Ascending aorta (tissue), 2 donors: ENCODE data around the gene MTO1. TPM values are rescaled to one million over a fixed set of nuclear protein-coding genes. Genes with fewer than 3 reads are reported as not detected.
"Not testable (repeated sequence)": the region's sequence is repeated elsewhere in the genome, so short reads cannot be mapped to it uniquely, and the experiment has no call there.

Experiments
- DNase-seq, 2 donors: peaks; one replicate each; pipeline ENCODE4 v3.0.0-alpha.2; 2019; ENCODE audit warnings: low spot score in 2 of 2
- H3K27ac ChIP-seq, 2 donors: fragments of 200-600 bp; sonication (generic); one replicate each; pipeline ENCODE4 v1.5.1; 2016 to 2017; ENCODE audit warnings: mild to moderate bottlenecking in 1 of 2
- H3K27me3 ChIP-seq: fragments of 200-600 bp; sonication (generic); one replicate; pipeline ENCODE4 v1.5.1; 2017
- H3K36me3 ChIP-seq, 2 donors: fragments of 200-600 bp; sonication (generic); one replicate each; pipeline ENCODE4 v1.5.1; 2016
- H3K4me1 ChIP-seq, 2 donors: fragments of 200-600 bp; sonication (generic); one replicate each; pipeline ENCODE4 v1.5.1; 2016 to 2017; ENCODE audit warnings: mild to moderate bottlenecking in 1 of 2
- H3K4me3 ChIP-seq, 2 donors: fragments of 200-600 bp; sonication (generic); one replicate each; pipeline ENCODE4 v1.5.1; 2016 to 2017; ENCODE audit warnings: mild to moderate bottlenecking in 1 of 2
- H3K9me3 ChIP-seq, 2 donors: fragments of 200-600 bp; sonication (generic); one replicate each; pipeline ENCODE4 v1.5.1; 2016
- intact Hi-C: fragments of 100-400 bp; cut with DNase I; formaldehyde crosslinking; loops from one replicate; pipeline ENCODE4 v1.15.1; 2023
- total RNA-seq: library from RNA; depleted of rRNA; stranded (reverse); fragments of >200 nt; gene quantifications from one replicate; pipeline ENCODE4 v1.1.0, GENCODE V29; 2016
- TF ChIP-seq, protein P1 (sequence below), 3 experiments: fragments of 200-600 bp in 2 of 3; fragments of 450-650 bp in 1 of 3; sonication (generic) in 2 of 3; IDR thresholded peaks; one replicate each; pipeline ENCODE4 v1.5.1; 2016 to 2019; ENCODE audit warnings: antibody characterized with exemption in 3 of 3, mild to moderate bottlenecking in 1 of 3, moderate library complexity in 1 of 3

MTO1 gene
- total RNA-seq, 1 donor from 2014 or later = 12.5 TPM

DNA sequence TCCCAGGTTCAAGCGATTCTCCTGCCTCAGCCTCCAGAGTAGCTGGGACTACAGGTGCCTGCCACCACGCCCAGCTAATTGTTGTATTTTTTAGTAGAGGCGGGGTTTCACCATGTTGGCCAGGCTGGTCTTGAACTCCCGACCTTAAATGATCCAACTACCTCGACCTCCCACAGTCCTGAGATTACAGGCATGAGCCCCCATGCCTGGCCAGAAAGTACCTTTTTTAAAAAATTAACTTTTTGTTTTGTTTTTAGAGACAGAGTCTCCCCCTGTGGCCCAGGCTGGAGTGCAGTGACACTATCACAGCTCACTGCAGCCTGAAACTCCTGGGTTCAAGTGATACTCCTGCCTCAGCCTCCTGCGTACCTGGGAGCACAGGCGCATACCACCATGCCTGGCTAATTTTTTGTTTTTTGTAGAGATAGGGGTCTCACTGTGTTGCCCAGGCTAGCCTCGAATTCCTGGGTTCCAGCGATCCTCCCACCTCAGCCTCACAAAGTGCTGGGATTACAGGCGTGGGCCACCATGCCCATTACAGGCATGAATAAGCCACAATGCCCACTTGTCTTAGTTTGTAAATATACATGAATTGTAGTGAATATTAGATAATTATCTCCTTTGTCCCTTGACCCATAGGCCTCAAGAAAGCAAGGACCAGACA, 76.7 kb downstream of the MTO1 start:
- DNase-seq = no peak
- Histone ChIP-seq H3K27me3 (no peaks in the 10 kb centered on the region), H3K9me3 (no peaks in the 10 kb centered on the region), H3K36me3 (no peaks in the 10 kb centered on the region), H3K4me1 (no peaks in the 10 kb centered on the region), H3K4me3 (no peak overlapping the region), H3K27ac (no peak overlapping the region)
- TF ChIP-seq, protein P1, sequence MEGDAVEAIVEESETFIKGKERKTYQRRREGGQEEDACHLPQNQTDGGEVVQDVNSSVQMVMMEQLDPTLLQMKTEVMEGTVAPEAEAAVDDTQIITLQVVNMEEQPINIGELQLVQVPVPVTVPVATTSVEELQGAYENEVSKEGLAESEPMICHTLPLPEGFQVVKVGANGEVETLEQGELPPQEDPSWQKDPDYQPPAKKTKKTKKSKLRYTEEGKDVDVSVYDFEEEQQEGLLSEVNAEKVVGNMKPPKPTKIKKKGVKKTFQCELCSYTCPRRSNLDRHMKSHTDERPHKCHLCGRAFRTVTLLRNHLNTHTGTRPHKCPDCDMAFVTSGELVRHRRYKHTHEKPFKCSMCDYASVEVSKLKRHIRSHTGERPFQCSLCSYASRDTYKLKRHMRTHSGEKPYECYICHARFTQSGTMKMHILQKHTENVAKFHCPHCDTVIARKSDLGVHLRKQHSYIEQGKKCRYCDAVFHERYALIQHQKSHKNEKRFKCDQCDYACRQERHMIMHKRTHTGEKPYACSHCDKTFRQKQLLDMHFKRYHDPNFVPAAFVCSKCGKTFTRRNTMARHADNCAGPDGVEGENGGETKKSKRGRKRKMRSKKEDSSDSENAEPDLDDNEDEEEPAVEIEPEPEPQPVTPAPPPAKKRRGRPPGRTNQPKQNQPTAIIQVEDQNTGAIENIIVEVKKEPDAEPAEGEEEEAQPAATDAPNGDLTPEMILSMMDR (IDR thresholded peaks at IDR 0.05) = no peak
- intact Hi-C loops = no loop called here

DNA sequence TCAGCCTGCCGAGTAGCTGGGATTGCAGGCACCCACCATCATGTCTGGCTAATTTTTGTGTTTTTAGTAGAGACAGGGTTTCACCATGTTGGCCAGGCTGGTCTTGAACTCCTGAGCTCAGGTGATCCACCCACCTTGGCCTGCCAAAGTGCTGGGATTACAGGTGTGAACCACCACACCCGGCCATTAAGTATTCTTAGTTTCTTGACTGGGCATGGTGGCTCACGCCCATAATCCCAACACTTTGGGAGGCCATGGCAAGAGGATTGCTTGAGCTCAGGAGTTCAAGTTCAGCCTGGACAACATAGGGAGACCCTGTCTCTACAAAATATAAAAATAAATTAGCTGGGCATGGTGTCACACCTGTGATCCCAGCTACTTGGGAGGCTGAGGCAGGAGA, 80.9 kb downstream of the MTO1 start:
- H3K4me3 ChIP-seq, H3K4me1 ChIP-seq, H3K27me3 ChIP-seq, intact Hi-C loops, H3K36me3 ChIP-seq, H3K27ac ChIP-seq, DNase-seq, H3K9me3 ChIP-seq: not testable (repeated sequence)

DNA sequence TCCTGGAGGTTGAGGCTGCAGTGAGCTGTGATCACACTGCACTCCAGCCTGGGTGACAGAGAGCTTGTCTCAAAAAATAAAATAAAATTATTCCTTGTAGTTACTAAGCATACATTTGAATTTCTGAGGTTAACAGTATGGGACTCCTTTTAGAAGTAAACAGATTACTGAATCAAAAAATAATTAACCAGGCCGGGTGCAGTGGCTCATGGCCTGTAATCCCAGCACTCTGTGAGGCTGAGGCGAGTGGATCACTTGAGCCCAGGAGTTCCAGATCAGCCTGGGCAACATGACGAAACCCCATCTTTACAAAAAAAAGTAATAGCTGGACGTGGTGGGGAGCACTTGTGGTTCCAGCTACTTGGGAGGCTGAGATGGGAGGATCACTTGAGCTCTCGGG, 81.4 kb downstream of the MTO1 start:
- no peaks in the 10 kb centered on the region for H3K9me3 ChIP-seq
- H3K4me1 ChIP-seq = no peaks in the 10 kb centered on the region
- H3K4me3 ChIP-seq = no peak overlapping the region
- H3K27ac ChIP-seq = no peak overlapping the region
- TF ChIP-seq, protein P1 (IDR thresholded peaks at IDR 0.05) = no peak
- no peaks in the 10 kb centered on the region for H3K27me3 ChIP-seq
- no peaks in the 10 kb centered on the region for H3K36me3 ChIP-seq
- no peak for DNase-seq
- intact Hi-C loops = no loop called here

DNA sequence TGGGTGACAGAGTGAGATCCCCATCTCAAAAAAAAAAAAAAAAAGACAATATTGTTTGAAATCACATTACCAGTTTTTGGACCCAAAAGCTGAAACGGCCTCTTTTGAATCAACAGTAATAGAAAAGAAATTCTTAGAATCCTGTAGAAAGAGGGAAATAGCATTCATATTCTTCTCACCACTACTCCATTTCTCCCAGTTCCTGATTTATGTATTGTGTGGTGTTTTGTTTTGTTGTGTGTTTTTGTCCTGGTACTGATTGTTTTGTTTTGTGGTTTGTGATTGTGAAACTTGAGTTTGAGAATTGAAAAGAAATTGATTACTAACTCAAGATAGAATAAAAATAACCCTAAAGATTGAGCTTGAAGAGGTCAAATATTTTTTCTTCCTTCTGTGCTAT, 85.5 kb downstream of the MTO1 start:
- Histone ChIP-seq H3K27me3 (no peaks in the 10 kb centered on the region), H3K36me3 (no peaks in the 10 kb centered on the region), H3K4me1 (no peaks in the 10 kb centered on the region), H3K9me3 (no peaks in the 10 kb centered on the region), H3K4me3 (no peak overlapping the region), H3K27ac (no peak overlapping the region)
- intact Hi-C loops = no loop called here
- DNase-seq = no peak
- TF ChIP-seq, protein P1 (IDR thresholded peaks at IDR 0.05) = no peak

DNA sequence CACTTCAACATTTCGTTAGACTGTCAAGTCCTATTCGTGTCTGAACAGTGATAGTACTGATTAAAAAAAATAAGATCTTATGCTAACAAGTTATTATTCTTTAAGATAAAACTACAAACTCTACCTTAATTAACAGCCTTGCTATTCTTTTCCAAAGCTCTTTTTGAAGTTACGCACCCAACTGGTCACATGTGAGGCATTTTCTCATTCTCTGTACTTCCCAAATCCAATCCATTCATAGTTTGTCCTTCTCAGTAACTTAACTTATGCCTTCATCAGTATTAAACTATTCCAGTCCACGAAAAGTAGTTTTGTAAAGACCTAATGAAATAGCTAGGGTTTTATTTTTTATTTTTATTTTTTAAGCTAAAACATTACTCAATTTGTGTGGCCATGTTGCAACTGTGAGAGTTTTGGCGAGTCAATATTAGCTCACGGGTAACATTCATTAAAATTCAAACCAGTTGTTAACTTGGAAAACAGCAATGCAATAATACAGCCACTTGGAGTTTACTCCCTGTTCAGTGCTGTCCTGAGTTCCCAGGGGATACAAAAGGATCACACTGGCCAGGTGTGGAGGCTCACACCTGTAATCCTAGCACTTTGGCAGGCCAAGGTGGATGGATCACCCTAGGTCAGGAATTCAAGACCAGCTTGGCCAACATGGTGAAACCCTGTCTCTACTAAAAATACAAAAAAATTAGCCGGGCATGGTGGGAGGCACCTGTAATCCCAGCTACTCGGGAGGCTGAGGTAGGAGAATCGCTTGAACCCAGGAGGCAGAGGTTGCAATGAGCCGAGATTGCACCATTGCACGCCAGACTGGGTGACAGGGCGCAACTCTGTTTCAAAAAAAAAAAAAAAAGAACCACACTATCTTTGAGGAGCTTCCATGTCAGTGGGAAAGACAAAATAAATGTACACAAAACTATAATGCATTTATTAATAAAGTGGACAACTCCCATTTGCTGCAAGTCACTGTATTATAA, 87.2 kb downstream of the MTO1 start:
- Histone ChIP-seq H3K9me3 (no peaks in the 10 kb centered on the region), H3K27ac (no peak overlapping the region), H3K4me1 (no peaks in the 10 kb centered on the region), H3K27me3 (no peaks in the 10 kb centered on the region), H3K4me3 (no peak overlapping the region), H3K36me3 (no peaks in the 10 kb centered on the region)
- TF ChIP-seq, protein P1 (IDR thresholded peaks at IDR 0.05) = no peak
- intact Hi-C loops = no loop called here
- no peak for DNase-seq

DNA sequence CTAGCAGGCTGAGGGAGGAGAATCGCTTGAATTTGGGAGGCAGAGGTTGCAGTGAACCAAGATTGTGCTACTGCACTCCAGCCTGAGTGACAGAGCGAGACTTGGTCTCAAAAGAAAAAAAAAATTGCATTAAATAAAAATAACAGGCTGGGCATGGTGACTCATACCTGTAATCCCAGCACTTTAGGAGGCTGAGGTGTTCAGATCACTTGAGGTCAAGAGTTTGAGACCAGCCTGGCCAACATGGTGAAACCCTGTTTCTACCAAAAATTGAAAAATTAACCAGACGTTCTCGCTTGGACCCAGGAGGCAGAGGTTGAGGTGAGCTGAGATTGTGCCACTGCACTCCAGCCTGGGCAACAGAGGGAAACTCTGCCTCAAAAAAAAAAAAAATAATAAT, 89.6 kb downstream of the MTO1 start:
- H3K27me3 ChIP-seq, DNase-seq, intact Hi-C loops, H3K27ac ChIP-seq, H3K4me1 ChIP-seq, H3K4me3 ChIP-seq, H3K36me3 ChIP-seq, H3K9me3 ChIP-seq: not testable (repeated sequence)

DNA sequence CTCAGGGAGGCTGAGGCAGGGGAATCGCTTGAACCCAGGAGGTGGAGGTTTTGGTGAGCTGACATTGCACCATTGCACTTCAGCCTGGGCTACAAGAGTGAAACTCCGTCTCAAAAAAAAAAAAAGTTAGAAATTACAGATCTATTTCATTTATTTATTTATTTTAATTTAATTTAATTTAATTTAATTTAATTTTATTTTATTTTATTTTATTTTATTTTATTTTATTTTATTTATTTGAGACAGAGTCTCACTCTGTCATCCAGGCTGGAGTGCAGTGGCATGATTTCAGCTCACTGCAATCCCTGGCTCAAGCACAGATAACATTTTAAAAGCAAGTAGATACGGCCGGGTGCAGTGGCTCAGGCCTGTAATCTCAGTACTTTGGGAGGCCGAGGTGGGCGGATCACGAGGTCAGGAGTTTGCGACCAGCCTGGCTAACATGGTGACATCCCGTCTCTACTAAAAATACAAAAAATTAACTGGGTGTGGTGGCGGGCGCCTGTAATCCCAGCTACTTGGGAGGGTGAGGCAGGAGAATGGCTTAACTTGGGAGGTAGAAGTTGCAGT, 93.9 kb downstream of the MTO1 start:
- H3K27me3 ChIP-seq, H3K36me3 ChIP-seq, H3K27ac ChIP-seq, H3K4me3 ChIP-seq, intact Hi-C loops, H3K9me3 ChIP-seq, DNase-seq, H3K4me1 ChIP-seq: not testable (repeated sequence)
